Measurements from ENCODE around the gene VAV2.

Gene VAV2

GRCh38 chr9:133803028-133803585 is 189.0 kb downstream of the VAV2 start:
- Histone ChIP-seq H3K9ac (peak overlapping the region in 1 of 11 experiments; percentile 5; a peak in 1 of 22 replicates), H3K4me2 (peak overlapping the region in 5 of 11 experiments; percentile 2 to 48 (median 16); a peak in 4 of 22 replicates), H3K4me3 (no peak overlapping the region), H3K27me3 (no peaks in the 10 kb centered on the region), H3K36me3 (peaks cover 0 to 57% (median 22%) of the 10 kb centered on the region in 11 experiments; a peak in 15 of 22 replicates), H3K4me1 (peaks cover 7 to 35% (median 29%) of the 10 kb centered on the region in 10 experiments), H4K20me1 (peaks cover 0 to 98% (median 43%) of the 10 kb centered on the region in 11 experiments; a peak in 16 of 22 replicates), H3K9me3 (replicated peaks in 1 of 11) (no peaks in the 10 kb centered on the region), H3K27ac (no peak overlapping the region)
- no peak for TF ChIP-seq Cebpa-rat (IDR thresholded peaks at IDR 0.05)

DNA sequence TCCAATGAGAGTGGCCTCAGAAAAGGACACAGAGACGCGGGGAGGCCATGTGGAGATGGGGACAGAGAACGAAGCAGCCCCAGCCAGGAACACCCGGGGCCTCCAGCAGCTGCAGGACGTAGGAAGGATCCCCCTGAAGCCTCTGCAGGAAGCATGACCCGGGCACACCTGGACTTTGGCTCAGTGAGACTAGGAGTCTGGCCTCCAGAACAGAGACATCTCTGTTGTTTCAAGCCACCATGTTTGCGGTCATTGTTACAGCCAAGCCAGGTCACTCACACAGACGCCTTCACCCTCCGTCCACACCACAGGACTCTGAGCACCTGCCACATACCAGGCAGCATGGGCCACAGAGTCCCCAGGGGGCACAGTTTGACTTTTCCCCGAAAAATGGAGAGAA is 190.4 kb downstream of the VAV2 start:
- H3K36me3 ChIP-seq, result peaks cover 0 to 50% (median 9%) of the 10 kb centered on the region in 11 experiments; a peak in 10 of 22 replicates
- H3K27me3 ChIP-seq, result no peaks in the 10 kb centered on the region
- H3K9ac ChIP-seq, result no peak overlapping the region; a peak in 1 of 22 replicates
- H4K20me1 ChIP-seq, result peaks cover 0 to 98% (median 43%) of the 10 kb centered on the region in 11 experiments; a peak in 16 of 22 replicates
- no peaks in the 10 kb centered on the region for H3K9me3 ChIP-seq (replicated peaks in 1 of 11)
- no peak for TF ChIP-seq Cebpa-rat (IDR thresholded peaks at IDR 0.05)
- H3K27ac ChIP-seq, result no peak overlapping the region
- no peak overlapping the region for H3K4me3 ChIP-seq
- H3K4me2 ChIP-seq, result peak overlapping the region in 2 of 11 experiments; percentile 10 to 15; a peak in 2 of 22 replicates
- peaks cover 7 to 35% (median 29%) of the 10 kb centered on the region in 10 experiments for H3K4me1 ChIP-seq

- H3K9ac ChIP-seq, result no peak overlapping the region
- H3K36me3 ChIP-seq, result peaks cover 0 to 46% (median 7%) of the 10 kb centered on the region in 11 experiments; a peak in 8 of 22 replicates
- H3K27ac ChIP-seq, result no peak overlapping the region
- H3K27me3 ChIP-seq, result no peaks in the 10 kb centered on the region
- no peak for TF ChIP-seq Cebpa-rat (IDR thresholded peaks at IDR 0.05)
- H3K4me1 ChIP-seq, result peaks cover 7 to 26% (median 21%) of the 10 kb centered on the region in 10 experiments
- peaks cover 0 to 100% (median 48%) of the 10 kb centered on the region in 11 experiments; a peak in 16 of 22 replicates for H4K20me1 ChIP-seq
- no peaks in the 10 kb centered on the region for H3K9me3 ChIP-seq (replicated peaks in 1 of 11)
- H3K4me2 ChIP-seq, result no peak overlapping the region
- H3K4me3 ChIP-seq, result no peak overlapping the region
Measured at GRCh38 chr9:133800266-133800665, 191.9 kb downstream of the VAV2 start.

- peaks cover 0 to 100% (median 46%) of the 10 kb centered on the region in 11 experiments; a peak in 17 of 22 replicates for H4K20me1 ChIP-seq
- TF ChIP-seq Cebpa-rat (IDR thresholded peaks at IDR 0.05), result no peak
- peaks cover 7 to 24% (median 17%) of the 10 kb centered on the region in 10 experiments; a peak in 18 of 20 replicates for H3K4me1 ChIP-seq
- no peak overlapping the region for H3K4me3 ChIP-seq
- peaks cover 0 to 47% (median 7%) of the 10 kb centered on the region in 11 experiments; a peak in 8 of 22 replicates for H3K36me3 ChIP-seq
- no peak overlapping the region for H3K9ac ChIP-seq
- H3K9me3 ChIP-seq (replicated peaks in 1 of 11), result no peaks in the 10 kb centered on the region
- H3K27ac ChIP-seq, result no peak overlapping the region
- H3K27me3 ChIP-seq, result no peaks in the 10 kb centered on the region
- no peak overlapping the region for H3K4me2 ChIP-seq
Measured at GRCh38 chr9:133799716-133800115, 192.4 kb downstream of the VAV2 start.

GRCh38 chr9:133799106-133799505 is 193.0 kb downstream of the VAV2 start:
- Histone ChIP-seq H3K4me3 (no peak overlapping the region), H3K9ac (no peak overlapping the region), H4K20me1 (peaks cover 0 to 100% (median 45%) of the 10 kb centered on the region in 11 experiments; a peak in 18 of 22 replicates), H3K27me3 (peaks cover 0 to 5% (median 0%) of the 10 kb centered on the region in 11 experiments; a peak in 6 of 22 replicates), H3K4me1 (peaks cover 7 to 27% (median 22%) of the 10 kb centered on the region in 10 experiments), H3K27ac (no peak overlapping the region), H3K4me2 (no peak overlapping the region), H3K9me3 (replicated peaks in 1 of 11) (no peaks in the 10 kb centered on the region), H3K36me3 (peaks cover 0 to 50% (median 6%) of the 10 kb centered on the region in 11 experiments; a peak in 8 of 22 replicates)
- TF ChIP-seq Cebpa-rat (IDR thresholded peaks at IDR 0.05), result no peak

DNA sequence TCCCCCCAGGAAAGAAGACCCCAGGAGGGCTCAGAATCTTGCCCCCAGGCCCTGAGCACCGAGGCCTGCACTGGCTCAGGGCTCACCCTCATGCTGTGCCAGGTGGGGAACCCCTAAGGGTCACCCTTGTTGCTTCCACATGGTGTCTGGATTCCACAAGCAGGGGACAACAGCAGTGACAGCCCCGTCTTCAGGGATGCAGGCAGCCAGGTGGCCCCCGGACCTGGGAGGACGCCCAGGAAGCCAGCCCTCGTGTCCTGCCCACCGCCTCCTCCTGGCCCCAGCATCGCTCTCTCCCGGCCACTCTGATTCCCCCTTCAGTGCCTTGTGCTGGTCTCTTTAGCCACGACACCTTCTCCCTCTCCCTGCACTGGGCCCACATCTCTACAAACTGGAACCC is 194.0 kb downstream of the VAV2 start:
- peaks cover 9 to 37% (median 29%) of the 10 kb centered on the region in 10 experiments for H3K4me1 ChIP-seq
- no peak overlapping the region for H3K4me3 ChIP-seq
- no peak overlapping the region for H3K27ac ChIP-seq
- TF ChIP-seq Cebpa-rat (IDR thresholded peaks at IDR 0.05), result no peak
- no peak overlapping the region for H3K9ac ChIP-seq
- H3K27me3 ChIP-seq, result peaks cover 0 to 11% (median 0%) of the 10 kb centered on the region in 11 experiments; a peak in 7 of 22 replicates
- H3K9me3 ChIP-seq (replicated peaks in 1 of 11), result no peaks in the 10 kb centered on the region
- H3K4me2 ChIP-seq, result no peak overlapping the region
- peaks cover 0 to 46% (median 6%) of the 10 kb centered on the region in 11 experiments; a peak in 8 of 22 replicates for H3K36me3 ChIP-seq
- H4K20me1 ChIP-seq, result peaks cover 0 to 98% (median 43%) of the 10 kb centered on the region in 11 experiments; a peak in 18 of 22 replicates

DNA sequence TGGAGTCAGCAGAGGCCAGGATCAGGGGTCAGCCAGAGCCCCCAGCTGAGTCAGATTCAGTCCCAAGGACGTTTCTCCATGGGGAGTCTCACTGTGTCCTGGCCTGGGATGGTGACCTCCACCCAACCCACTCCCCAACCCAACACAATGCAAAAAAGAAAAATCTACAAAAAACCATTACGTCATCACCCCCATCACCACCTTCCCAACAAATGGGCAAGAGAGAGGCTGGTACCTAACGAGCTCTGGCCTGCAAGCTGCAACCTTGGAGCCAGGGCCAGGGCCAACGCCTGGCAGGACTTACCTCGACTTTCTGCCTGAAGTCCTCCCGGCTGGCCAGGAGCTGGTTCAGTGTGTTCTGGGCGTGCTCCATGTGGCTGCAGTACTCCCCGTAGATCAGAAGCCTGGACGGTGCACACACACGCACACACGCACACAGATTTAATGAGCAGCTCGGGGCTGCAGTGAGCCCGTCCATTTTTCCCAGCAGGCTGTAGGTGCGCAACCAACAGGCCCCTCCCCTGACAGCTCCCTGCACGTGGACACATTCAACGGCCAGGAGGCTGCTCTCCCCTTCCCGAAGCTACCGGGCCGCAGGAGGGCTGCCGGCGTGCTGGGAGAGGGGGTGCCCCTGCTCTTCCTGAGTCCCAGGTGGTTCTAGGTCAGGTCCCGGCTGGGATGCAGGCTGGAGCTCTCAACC is 194.6 kb downstream of the VAV2 start:
- H3K27me3 ChIP-seq, result peaks cover 0 to 11% (median 0%) of the 10 kb centered on the region in 11 experiments; a peak in 7 of 22 replicates
- peaks cover 0 to 40% (median 4%) of the 10 kb centered on the region in 11 experiments; a peak in 7 of 22 replicates for H3K36me3 ChIP-seq
- no peak for TF ChIP-seq Cebpa-rat (IDR thresholded peaks at IDR 0.05)
- peaks cover 0 to 92% (median 43%) of the 10 kb centered on the region in 11 experiments; a peak in 17 of 22 replicates for H4K20me1 ChIP-seq
- H3K9me3 ChIP-seq (replicated peaks in 1 of 11), result no peaks in the 10 kb centered on the region
- H3K9ac ChIP-seq, result no peak overlapping the region
- no peak overlapping the region for H3K4me2 ChIP-seq
- no peak overlapping the region for H3K4me3 ChIP-seq
- no peak overlapping the region for H3K27ac ChIP-seq
- peaks cover 14 to 36% (median 30%) of the 10 kb centered on the region in 10 experiments for H3K4me1 ChIP-seq

DNA sequence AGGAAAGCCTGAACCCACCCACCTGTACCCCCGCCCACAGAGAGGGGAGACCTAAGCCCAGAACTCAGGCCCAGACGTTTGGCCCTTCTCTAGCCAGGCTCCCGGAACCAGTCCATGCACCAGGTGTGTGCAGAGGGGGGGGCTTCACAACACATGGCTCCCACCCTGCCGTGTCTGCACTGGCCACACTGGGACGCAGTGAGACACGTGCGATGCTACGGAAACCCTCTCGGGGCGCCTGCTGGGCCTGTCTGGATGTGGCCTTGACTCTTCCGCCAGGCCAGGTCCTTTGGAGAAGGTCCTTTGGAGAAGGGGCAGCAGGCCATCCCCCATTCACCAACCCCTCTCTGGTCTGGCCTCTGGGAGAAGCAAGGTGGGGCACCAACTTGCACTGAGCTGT is 195.6 kb downstream of the VAV2 start:
- Histone ChIP-seq H4K20me1 (peaks cover 0 to 82% (median 39%) of the 10 kb centered on the region in 11 experiments; a peak in 17 of 22 replicates), H3K27ac (no peak overlapping the region), H3K36me3 (peaks cover 0 to 38% (median 4%) of the 10 kb centered on the region in 11 experiments; a peak in 7 of 22 replicates), H3K4me1 (peaks cover 14 to 26% (median 23%) of the 10 kb centered on the region in 10 experiments), H3K9me3 (replicated peaks in 1 of 11) (no peaks in the 10 kb centered on the region), H3K9ac (no peak overlapping the region), H3K4me2 (no peak overlapping the region), H3K4me3 (no peak overlapping the region), H3K27me3 (peaks cover 0 to 11% (median 0%) of the 10 kb centered on the region in 11 experiments; a peak in 7 of 22 replicates)
- TF ChIP-seq Cebpa-rat (IDR thresholded peaks at IDR 0.05), result no peak
